T follicular helper cell (primary cell): ENCODE data around the gene ACP2.

ENCODE experiments used
- DNase-seq: peaks from one replicate; pipeline ENCODE4 v3.0.0-alpha.2; 2020; ENCODE audit warnings: low read depth
- total RNA-seq, 2 experiments: gene quantifications; one replicate each; lab custom pipeline; 2026; lab: John Stamatoyannopoulos, UW

Gene ACP2
- total RNA-seq = 25.1 to 44.8 reads per million in 2 experiments

GRCh38 chr11:47248664-47249377, at the start of gene ACP2:
TSS of gene ACP2 (minus strand) at chr11:47248814. CDS start at chr11:47248789, 25 bp downstream.
- peak; percentile 76 for DNase-seq

- no peak for DNase-seq
Measured at GRCh38 chr11:47296045-47296444, 47.4 kb upstream of the ACP2 start.

- no peak for DNase-seq
Measured at GRCh38 chr11:47295385-47295784, 46.8 kb upstream of the ACP2 start.

- no peak for DNase-seq
Measured at GRCh38 chr11:47289856-47290255, 41.2 kb upstream of the ACP2 start.

- DNase-seq = no peak
Measured at GRCh38 chr11:47288066-47288465, 39.5 kb upstream of the ACP2 start.

GRCh38 chr11:47285969-47286770, 37.6 kb upstream of the ACP2 start:
- no peak for DNase-seq

- no peak for DNase-seq
Measured at GRCh38 chr11:47284151-47284550, 35.5 kb upstream of the ACP2 start.

- no peak for DNase-seq
Measured at GRCh38 chr11:47282462-47282861, 33.8 kb upstream of the ACP2 start.

- DNase-seq = no peak
Measured at GRCh38 chr11:47280860-47281259, 32.2 kb upstream of the ACP2 start.

- DNase-seq = no peak
Measured at GRCh38 chr11:47280099-47280498, 31.5 kb upstream of the ACP2 start.

- no peak for DNase-seq
Measured at GRCh38 chr11:47278769-47279168, 30.2 kb upstream of the ACP2 start.

- DNase-seq = no peak
Measured at GRCh38 chr11:47278058-47278457, 29.4 kb upstream of the ACP2 start.

- no peak for DNase-seq
Measured at GRCh38 chr11:47276923-47277322, 28.3 kb upstream of the ACP2 start.

- no peak for DNase-seq
Measured at GRCh38 chr11:47274495-47275235, 26.1 kb upstream of the ACP2 start.

GRCh38 chr11:47272706-47273105, 24.1 kb upstream of the ACP2 start:
- DNase-seq = no peak

- DNase-seq = no peak
Measured at GRCh38 chr11:47271961-47272661, 23.5 kb upstream of the ACP2 start.

GRCh38 chr11:47271328-47271727, 22.7 kb upstream of the ACP2 start:
- DNase-seq = no peak

GRCh38 chr11:47270331-47271271, 22.0 kb upstream of the ACP2 start:
- DNase-seq = no peak

- DNase-seq = peak; percentile 87
Measured at GRCh38 chr11:47269829-47270305, 21.3 kb upstream of the ACP2 start, which contains the start of gene MADD. TSS of gene MADD (plus strand) at chr11:47270133.

- DNase-seq = peak; percentile 71
Measured at GRCh38 chr11:47269002-47269828, 20.6 kb upstream of the ACP2 start.
